ENCODE results near the gene HYI.
"Not testable (repeated sequence)": the region's sequence is repeated elsewhere in the genome, so short reads cannot be mapped to it uniquely, and the experiment has no call there.

HYI gene

DNA sequence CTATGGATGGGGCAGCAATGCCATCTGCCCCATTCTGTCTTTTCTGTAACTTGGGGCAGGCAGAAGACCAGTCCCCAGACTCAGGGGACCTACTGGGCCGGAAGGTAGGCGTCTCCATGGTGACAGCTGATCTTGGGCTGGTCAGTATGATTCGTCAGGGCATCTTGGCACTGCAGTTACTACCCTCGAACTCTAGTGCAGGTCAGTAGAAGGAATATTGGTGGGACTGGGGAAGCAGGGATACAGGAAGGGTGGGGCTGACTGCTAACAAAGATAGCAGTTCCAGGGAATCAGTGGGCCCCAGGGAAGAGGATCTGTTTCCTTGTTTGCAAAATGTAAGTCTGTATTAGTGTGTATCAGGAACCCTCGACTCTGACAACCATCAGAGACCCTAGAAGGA, 37.8 kb downstream of the HYI start:
- Mint-ChIP-seq H3K4me3 (no peak overlapping the region), H3K9me3 (ENCODE audit: low read depth) (no peaks in the 10 kb centered on the region), H3K27me3 (no peaks in the 10 kb centered on the region), H3K27ac (no peak overlapping the region), H3K36me3 (peaks cover 3% of the 10 kb centered on the region), H3K4me1 (ENCODE audit: low read depth) (peaks cover 3% of the 10 kb centered on the region)

GRCh38 chr1:43414634-43415223, 39.0 kb downstream of the HYI start:
- Mint-ChIP-seq H3K4me3 (no peak overlapping the region), H3K27me3 (no peaks in the 10 kb centered on the region), H3K9me3 (ENCODE audit: low read depth) (no peaks in the 10 kb centered on the region), H3K27ac (no peak overlapping the region), H3K36me3 (peaks cover 3% of the 10 kb centered on the region), H3K4me1 (ENCODE audit: low read depth) (peaks cover 3% of the 10 kb centered on the region)

- H3K9me3 Mint-ChIP-seq (ENCODE audit: low read depth); H3K27ac Mint-ChIP-seq; H3K27me3 Mint-ChIP-seq; H3K36me3 Mint-ChIP-seq; H3K4me1 Mint-ChIP-seq (ENCODE audit: low read depth); H3K4me3 Mint-ChIP-seq: not testable (repeated sequence)
Measured at GRCh38 chr1:43413426-43413825, 40.3 kb downstream of the HYI start.

DNA sequence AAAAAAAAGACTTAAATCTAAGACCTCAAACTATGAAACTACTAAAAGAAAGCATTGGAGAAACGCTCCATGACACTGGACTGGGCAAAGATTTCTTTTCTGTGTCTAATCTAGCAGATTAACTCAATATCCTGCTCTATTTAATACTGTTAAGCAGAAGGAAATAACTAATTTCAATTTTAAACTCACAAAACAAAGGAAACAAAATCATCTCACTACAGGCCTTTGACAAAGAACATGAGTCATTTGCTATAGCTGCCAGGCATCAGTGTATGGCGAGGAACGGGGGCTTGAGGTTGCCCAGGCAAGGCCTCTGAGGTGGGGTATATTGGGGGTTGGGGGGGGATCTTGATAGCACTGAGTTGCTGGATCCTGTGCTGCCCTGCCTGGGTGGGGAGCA, 43.2 kb downstream of the HYI start:
- peaks cover 9% of the 10 kb centered on the region for H3K36me3 Mint-ChIP-seq

GRCh38 chr1:43405876-43406234, 47.9 kb downstream of the HYI start:
- H3K9me3 Mint-ChIP-seq (ENCODE audit: low read depth): no peaks in the 10 kb centered on the region
- no peak overlapping the region for H3K27ac Mint-ChIP-seq
- peaks cover 16% of the 10 kb centered on the region for H3K36me3 Mint-ChIP-seq
- no peak overlapping the region for H3K4me3 Mint-ChIP-seq
- H3K4me1 Mint-ChIP-seq (ENCODE audit: low read depth): peaks cover 4% of the 10 kb centered on the region
- no peaks in the 10 kb centered on the region for H3K27me3 Mint-ChIP-seq

More for the DNA sequence above, 43.2 kb downstream of the HYI start:
- Mint-ChIP-seq H3K4me1 (ENCODE audit: low read depth) (peaks cover 3% of the 10 kb centered on the region), H3K27me3 (no peaks in the 10 kb centered on the region), H3K4me3 (no peak overlapping the region), H3K9me3 (ENCODE audit: low read depth) (no peaks in the 10 kb centered on the region), H3K27ac (no peak overlapping the region)

DNA sequence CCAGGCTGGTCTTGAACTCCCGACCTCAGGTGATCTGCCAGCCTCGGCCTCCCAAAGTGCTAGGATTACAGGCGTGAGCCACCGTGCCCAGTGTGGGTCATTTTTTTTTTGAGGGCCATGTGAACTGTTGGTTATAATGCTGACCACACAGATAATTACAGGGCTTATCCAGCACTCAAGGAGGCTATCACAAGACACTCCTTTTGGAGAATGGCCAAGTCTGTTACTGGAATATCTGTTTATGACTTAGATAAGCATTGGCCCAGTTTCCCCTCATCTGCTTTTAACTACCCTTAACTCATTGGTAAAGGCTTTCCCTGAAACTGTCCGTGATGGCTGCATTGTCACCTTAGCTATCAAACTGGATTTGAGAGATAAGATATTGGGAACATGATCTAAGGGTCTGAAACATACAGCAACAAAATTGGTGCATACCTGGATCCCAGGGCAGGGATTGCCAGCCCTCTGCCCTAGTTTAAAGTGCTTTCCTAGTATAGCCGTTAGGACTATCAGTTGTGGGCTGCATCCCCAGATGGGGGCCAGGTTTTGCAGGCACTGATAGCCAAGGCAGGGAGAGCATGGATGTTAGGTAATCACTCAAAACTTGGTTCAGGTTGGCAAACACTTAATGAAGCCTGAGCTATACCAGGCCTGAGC, 48.4 kb downstream of the HYI start:
- Mint-ChIP-seq H3K4me3 (no peak overlapping the region), H3K27me3 (no peaks in the 10 kb centered on the region), H3K4me1 (ENCODE audit: low read depth) (peaks cover 4% of the 10 kb centered on the region), H3K9me3 (ENCODE audit: low read depth) (no peaks in the 10 kb centered on the region), H3K27ac (no peak overlapping the region), H3K36me3 (peaks cover 16% of the 10 kb centered on the region)

- H3K36me3 Mint-ChIP-seq: peaks cover 16% of the 10 kb centered on the region
- peaks cover 4% of the 10 kb centered on the region for H3K4me1 Mint-ChIP-seq (ENCODE audit: low read depth)
- no peak overlapping the region for H3K4me3 Mint-ChIP-seq
- no peak overlapping the region for H3K27ac Mint-ChIP-seq
- H3K27me3 Mint-ChIP-seq: no peaks in the 10 kb centered on the region
- H3K9me3 Mint-ChIP-seq (ENCODE audit: low read depth): no peaks in the 10 kb centered on the region
Measured at GRCh38 chr1:43404353-43404752, 49.4 kb downstream of the HYI start.

GRCh38 chr1:43402089-43402865, 51.5 kb downstream of the HYI start:
- H3K27ac Mint-ChIP-seq: no peak overlapping the region
- peaks cover 19% of the 10 kb centered on the region for H3K36me3 Mint-ChIP-seq

More at GRCh38 chr1:43402089-43402865, 51.5 kb downstream of the HYI start:
- peaks cover 6% of the 10 kb centered on the region for H3K4me1 Mint-ChIP-seq (ENCODE audit: low read depth)
- no peaks in the 10 kb centered on the region for H3K27me3 Mint-ChIP-seq
- H3K9me3 Mint-ChIP-seq (ENCODE audit: low read depth): no peaks in the 10 kb centered on the region
- no peak overlapping the region for H3K4me3 Mint-ChIP-seq

Measured in activated naive CD8-positive, alpha-beta T cell (primary cell).